BE2C (cell line): ENCODE measurements around the gene ACBD3.

Experiments used
- DNase-seq: peaks from one replicate; pipeline ENCODE4 v3.0.0-alpha.2; 2020
- H3K27me3 ChIP-seq: fragments of 250-450 bp; sonication (Bioruptor Pico); 2 replicates; pipeline ENCODE4 v1.5.1; 2020; ENCODE audit warnings: mild to moderate bottlenecking
- H3K36me3 ChIP-seq: fragments of 250-450 bp; sonication (Bioruptor Pico); 2 replicates; pipeline ENCODE4 v1.5.1; 2020; ENCODE audit warnings: mild to moderate bottlenecking
- H3K4me1 ChIP-seq: fragments of 250-450 bp; sonication (Bioruptor Pico); 2 replicates; pipeline ENCODE4 v1.5.1; 2020
- H3K4me3 ChIP-seq: 2 replicates; pipeline ENCODE4 v1.5.1; 2011; ENCODE audit warnings: low read depth, low read length
- H3K9me3 ChIP-seq: fragments of 250-450 bp; sonication (Bioruptor Pico); 2 replicates; pipeline ENCODE4 v1.5.1; 2020
- CTCF ChIP-seq: IDR thresholded peaks from 2 replicates; pipeline ENCODE4 v1.5.1; 2012; ENCODE audit warnings: mild to moderate bottlenecking, low read depth, low read length

ACBD3 gene

GRCh38 chr1:226129230-226129629, 57.3 kb downstream of the ACBD3 start:
- Histone ChIP-seq H3K36me3 (no peaks in the 10 kb centered on the region), H3K4me3 (no peak overlapping the region), H3K27me3 (no peaks in the 10 kb centered on the region), H3K4me1 (no peaks in the 10 kb centered on the region; the same call in 1 of the 2 replicates), H3K9me3 (no peaks in the 10 kb centered on the region)
- TF ChIP-seq CTCF: no peak
- no peak for DNase-seq

- no peak for TF ChIP-seq CTCF
- no peak for DNase-seq
- no peaks in the 10 kb centered on the region for H3K27me3 ChIP-seq
- H3K36me3 ChIP-seq: no peaks in the 10 kb centered on the region
- no peaks in the 10 kb centered on the region for H3K9me3 ChIP-seq
- H3K4me3 ChIP-seq: no peak overlapping the region
- H3K4me1 ChIP-seq: no peaks in the 10 kb centered on the region; the same call in 1 of the 2 replicates
Observed at GRCh38 chr1:226128487-226129075, 58.0 kb downstream of the ACBD3 start.

- no peaks in the 10 kb centered on the region for H3K9me3 ChIP-seq
- DNase-seq: no peak
- no peaks in the 10 kb centered on the region for H3K27me3 ChIP-seq
- no peak overlapping the region for H3K4me3 ChIP-seq
- H3K4me1 ChIP-seq: no peaks in the 10 kb centered on the region; the same call in 1 of the 2 replicates
- TF ChIP-seq CTCF: no peak
- no peaks in the 10 kb centered on the region for H3K36me3 ChIP-seq
Observed at GRCh38 chr1:226126824-226127569, 59.5 kb downstream of the ACBD3 start.

GRCh38 chr1:226125831-226126230, 60.7 kb downstream of the ACBD3 start:
- no peaks in the 10 kb centered on the region for H3K27me3 ChIP-seq
- DNase-seq: no peak
- H3K9me3 ChIP-seq: no peaks in the 10 kb centered on the region
- H3K4me1 ChIP-seq: no peaks in the 10 kb centered on the region
- TF ChIP-seq CTCF: no peak
- H3K4me3 ChIP-seq: no peak overlapping the region
- no peaks in the 10 kb centered on the region for H3K36me3 ChIP-seq

GRCh38 chr1:226125097-226125630, 61.4 kb downstream of the ACBD3 start:
- no peaks in the 10 kb centered on the region for H3K4me1 ChIP-seq

More at GRCh38 chr1:226125097-226125630, 61.4 kb downstream of the ACBD3 start:
- peak; percentile 89 for DNase-seq
- H3K36me3 ChIP-seq: no peaks in the 10 kb centered on the region
- peak; percentile 97 for TF ChIP-seq CTCF
- no peaks in the 10 kb centered on the region for H3K9me3 ChIP-seq
- H3K4me3 ChIP-seq: peak overlapping the region; percentile 17; the same call in 1 of the 2 replicates
- H3K27me3 ChIP-seq: no peaks in the 10 kb centered on the region
